GM19395 (cell line): Measurements from ENCODE around the gene KRTAP12-2.
"Not testable (repeated sequence)": the region's sequence is repeated elsewhere in the genome, so short reads cannot be mapped to it uniquely, and the experiment has no call there.

Experiments
- ATAC-seq: cut with Tn5 transposase; IDR thresholded peaks from one replicate; pipeline ENCODE4 v1.9.1; 2021; ENCODE audit warnings: mild to moderate bottlenecking, moderate library complexity; ENCODE audit not compliant: unreplicated experiment

Gene KRTAP12-2

DNA sequence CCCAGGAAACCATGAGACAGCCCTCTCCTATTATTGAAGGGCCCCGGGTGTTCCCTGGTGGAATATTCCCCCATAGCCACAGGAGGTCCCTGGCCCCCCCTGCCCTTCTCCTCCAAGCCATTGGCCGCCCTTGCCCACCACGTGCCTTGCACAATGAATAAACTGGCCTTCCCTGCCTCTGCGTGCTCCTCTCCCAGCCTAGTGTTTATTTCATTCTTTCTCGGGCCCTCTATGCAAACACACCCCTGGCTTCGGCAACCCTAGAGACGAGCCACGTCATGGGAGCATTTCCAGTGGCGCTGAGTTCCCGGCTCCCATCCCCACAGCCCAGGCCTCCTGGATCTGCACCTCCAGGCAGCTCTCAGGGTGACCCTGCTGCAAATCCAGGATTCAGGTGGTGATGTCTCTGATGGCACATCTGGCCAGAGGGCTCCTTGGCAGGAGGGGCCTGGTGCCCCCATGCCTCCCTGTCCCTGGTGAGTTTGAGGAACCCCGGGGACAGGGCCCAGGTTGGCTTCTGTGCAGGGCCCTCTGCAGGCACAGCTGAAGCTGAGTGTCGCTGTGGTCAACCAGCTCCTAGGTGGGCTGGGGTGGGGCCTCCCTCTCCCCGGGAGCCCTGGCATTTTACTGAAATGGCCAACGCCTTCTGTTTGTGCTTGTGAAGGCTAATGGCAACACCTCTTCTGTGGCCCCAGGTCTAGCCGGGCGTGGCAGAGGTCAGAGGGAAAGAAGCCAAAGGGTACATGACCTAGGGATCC, 36.4 kb upstream of the KRTAP12-2 start:
- no peak for ATAC-seq

DNA sequence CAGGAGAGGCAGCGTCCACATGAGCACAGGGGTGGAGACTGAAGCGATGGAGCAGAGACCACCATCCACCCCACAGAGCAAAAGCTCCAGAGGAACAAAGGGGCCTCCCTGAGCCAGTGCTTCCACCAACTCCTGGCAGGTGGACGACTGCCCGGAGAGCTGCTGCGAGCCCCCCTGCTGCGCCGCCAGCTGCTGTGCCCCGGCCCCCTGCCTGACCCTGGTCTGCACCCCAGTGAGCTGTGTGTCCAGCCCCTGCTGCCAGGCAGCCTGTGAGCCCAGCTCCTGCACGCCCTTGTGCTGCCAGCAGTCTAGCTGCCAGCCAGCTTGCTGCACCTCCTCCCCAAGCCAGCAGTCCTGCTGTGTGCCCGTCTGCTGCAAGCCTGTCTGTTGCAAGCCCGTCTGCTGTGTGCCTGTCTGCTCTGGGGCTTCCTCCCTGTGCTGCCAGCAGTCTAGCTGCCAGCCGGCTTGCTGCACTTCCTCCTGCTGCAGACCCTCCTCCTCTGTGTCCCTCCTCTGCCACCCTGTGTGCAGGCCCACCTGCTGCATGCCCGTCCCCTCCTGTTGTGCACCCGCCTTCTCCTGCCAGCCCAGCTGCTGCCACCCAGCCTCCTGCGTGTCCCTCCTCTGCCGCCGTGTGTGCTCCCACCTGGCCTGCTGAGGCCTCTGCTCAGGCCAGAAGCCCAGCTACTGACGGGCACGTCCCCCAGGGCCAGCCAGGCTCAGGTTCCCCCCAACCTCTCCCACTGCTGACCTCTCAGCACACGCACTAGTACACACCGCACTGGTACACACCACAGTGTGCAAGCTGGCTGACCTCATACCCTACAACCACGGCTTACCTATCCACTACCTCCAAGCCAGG, 35.6 kb upstream of the KRTAP12-2 start:
- ATAC-seq: no peak

DNA sequence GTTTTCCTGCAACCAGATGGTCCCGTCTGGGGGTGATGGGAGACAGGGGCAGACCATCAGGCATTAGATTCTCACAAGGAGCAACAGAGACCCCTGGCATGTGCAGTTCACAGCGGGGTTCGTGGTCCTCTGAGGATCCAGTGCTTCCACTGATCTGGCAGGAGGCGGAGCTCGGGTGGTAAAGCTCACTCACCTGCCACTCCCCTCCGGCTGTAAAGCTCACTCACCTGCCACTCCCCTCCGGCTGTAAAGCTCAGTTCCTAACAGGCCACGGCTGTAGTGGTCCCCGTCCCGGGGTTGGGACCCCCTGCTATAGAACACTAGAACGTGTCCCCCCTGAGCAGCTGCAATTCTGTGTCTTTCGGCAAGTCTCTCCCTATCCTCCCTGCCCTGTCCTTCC, 34.8 kb upstream of the KRTAP12-2 start:
- no peak for ATAC-seq

DNA sequence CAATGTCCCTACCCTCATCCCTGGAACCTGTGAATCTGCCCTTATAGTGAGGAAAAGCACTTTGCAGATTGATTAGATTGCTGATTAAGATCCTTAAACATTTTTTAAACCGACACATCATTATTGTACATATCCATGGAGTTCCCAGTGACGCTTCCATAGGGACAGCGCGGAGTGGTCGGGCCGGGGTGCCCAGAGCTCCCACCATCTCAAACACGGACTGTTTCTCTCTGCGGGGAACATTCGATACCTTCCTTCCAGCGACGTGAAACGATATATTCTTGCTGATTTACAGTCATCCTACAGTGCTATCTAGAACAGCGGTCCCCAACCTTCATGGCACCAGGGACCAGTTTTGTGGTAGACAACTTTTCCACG, 34.3 kb upstream of the KRTAP12-2 start:
- no peak for ATAC-seq

DNA sequence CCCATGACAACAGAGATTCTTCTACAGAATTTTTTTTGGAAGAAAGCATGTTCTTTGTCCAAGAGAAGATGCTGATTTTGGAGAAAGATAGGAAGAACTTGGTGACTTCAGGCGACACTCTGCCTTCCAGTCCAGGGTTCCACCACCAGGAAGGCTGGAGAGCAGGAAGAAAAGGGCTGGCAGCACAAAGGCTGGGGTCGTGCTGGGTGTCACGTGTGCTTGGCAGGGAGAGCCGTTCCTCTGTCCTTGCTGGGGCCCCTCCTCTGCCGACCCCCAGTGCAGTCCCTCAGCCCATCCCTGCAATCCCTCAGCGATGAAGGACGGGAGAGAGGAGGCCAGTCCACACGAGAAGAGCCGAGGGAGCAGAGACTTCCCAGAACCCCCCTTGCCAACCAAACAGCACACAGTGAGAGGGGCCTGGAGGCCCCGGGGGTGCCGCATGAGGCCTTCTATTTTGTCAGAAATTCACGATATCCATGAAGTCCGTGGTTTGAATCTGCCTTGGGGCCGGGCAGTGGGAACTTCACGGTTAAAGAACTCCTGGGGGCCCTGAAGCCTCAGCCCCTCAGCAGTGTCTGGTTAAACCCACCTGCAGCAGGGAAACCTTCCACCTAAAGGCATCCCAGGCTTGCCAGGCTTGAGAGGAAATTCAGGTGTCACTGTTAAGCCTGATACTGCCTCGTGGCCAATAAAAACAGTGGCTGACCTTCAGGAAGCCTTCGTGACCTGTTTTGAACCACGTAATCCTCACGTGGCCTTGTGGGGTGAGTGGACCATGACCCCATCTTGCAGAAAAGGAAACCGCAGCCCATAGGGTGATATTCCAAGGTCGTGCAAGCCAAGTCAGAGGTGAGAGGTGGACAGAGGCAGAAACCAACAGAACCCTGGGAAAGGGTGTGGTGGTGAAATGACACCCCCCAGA, 33.6 kb upstream of the KRTAP12-2 start:
- ATAC-seq: no peak

DNA sequence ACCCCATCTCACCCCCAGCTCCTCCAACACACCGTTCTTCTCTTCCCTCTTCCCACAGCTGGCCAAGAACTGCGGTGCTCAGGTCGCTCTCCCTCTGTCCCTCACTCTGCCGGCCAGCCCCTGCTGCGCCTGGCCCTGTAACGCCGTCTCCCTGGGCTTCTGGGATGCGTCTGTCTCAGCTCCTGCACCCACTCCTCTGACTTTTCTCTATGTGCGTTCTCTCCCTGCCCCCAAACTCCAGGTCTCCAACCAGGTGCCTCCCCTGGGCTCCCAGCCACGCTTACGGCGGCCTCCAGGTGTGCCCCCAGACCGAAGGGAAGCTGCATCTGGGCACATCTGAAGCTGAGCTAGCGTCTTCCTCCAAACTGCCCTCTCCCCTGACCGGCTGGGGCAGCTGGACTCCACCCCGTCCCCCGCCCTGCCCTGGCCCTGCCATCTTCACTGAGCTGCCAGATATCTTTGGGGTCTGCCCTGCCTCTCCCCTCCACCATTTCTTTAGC, 32.8 kb upstream of the KRTAP12-2 start:
- no peak for ATAC-seq

DNA sequence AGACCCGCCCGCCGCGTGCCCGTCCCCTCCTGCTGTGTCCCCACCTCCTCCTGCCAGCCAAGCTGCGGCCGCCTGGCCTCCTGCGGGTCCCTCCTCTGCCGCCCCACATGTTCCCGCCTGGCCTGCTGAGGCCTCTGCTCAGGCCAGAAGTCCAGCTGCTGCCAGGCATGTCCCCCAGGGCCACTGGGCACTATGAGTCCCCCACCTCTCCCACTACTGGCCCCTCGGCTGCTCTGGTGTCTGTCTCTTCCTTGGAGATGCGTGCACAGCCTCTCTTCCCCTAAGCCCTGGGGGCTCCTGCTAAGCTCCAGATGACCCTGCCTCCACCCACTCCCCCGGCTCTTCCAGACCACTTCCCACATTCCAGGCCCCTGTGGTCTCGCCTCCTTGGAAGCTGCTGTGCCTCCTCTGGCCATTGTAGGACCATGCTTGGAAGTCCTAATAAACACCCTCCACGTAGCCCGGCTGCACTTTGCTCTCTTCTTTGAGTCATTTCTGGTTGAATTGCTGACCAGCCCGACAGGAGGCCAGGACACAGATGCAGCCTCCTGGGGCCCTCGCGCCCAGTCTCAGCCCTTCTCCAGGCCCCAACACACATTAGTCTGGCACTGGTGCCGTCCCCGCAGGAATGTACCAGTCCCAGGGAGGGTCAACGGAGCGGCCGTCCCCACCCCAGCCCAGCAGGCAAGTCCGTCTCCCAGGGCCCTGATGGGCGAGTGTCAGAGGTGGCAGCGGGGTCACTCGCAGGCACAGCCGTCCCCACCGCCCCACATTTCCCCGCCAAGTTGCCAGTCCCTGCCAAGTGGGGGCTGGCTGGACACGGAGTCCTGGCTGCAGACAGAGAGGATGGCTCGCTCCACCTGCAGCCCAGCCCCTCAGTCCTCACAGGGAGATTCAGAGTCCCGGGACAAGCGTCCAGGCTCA, 31.3 kb upstream of the KRTAP12-2 start:
- ATAC-seq: no peak

DNA sequence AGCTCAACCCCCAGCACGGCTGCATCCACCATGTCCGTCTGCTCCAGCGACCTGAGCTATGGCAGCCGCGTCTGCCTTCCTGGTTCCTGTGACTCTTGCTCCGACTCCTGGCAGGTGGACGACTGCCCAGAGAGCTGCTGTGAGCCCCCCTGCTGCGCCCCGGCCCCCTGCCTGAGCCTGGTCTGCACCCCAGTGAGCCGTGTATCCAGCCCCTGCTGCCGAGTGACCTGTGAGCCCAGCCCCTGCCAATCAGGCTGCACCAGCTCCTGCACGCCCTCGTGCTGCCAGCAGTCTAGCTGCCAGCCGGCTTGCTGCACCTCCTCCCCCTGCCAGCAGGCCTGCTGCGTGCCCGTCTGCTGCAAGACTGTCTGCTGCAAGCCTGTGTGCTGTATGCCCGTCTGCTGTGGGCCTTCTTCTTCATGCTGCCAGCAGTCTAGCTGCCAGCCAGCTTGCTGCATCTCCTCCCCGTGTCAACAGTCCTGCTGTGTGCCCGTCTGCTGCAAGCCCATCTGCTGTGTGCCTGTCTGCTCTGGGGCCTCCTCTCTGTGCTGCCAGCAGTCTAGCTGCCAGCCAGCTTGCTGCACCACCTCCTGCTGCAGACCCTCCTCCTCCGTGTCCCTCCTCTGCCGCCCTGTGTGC, 30.6 kb upstream of the KRTAP12-2 start, which contains the start of gene KRTAP10-12:
KRTAP10-12 (plus strand) TSS at position 1 of the 639 bp plus-strand sequence; CDS start at position 31, 30 bp downstream.
- ATAC-seq: not testable (repeated sequence)

DNA sequence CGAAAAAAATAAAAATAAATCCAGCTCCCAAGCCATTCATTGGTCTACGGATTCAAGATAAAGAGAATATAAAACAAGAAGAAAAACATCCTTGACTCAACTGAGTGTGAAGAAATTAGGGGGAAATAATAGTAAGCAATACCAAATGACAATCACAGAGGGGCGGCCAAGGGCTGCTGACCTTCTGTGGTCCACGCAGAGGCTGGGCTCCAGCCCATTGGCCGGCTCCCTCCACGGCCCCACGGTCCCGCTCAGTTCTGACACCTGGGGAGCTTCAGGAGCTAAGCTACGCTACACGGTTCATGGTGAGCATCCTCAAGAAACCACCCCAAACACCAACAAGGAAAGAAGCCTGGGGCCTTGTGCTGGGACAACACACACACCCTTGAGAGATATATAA, 29.8 kb upstream of the KRTAP12-2 start:
- ATAC-seq: no peak

DNA sequence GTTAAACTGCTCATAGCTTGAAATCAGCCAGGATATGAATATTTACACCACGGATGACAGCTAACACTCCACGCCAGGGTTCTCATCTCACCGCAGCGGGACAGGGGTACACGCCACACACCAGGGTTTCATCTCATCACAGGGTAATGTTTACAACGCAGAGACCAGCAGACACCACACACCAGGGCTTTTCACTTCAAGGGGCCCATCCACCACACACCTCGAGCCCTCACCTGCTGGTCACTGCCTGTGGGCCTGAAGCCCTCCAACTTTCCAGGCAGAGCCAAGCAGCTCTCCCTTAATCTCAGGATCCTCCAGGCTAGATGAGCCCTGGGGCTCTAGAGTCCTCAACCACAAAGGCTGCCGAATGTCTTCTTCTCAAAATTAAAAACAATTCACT, 28.9 kb upstream of the KRTAP12-2 start:
- ATAC-seq: no peak

DNA sequence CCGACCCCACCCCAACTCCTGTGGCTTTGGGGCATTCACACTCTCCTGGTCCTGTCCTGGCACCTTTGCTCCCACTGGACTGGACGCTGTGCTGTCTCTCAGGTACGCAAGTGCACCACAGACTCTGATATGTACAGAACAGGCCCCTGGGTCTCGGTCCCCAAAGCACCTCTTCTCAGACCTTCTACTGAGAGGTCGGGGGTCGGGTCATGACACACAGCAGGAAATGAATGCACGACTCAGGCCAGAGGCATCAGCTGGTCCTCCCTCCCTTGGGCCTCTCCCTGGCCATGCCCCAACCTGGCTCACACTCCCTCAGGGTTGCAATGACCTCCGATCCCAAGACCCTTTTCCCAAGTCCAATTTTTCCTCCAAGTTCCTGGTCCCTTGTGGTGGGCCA, 28.5 kb upstream of the KRTAP12-2 start:
- ATAC-seq: no peak

DNA sequence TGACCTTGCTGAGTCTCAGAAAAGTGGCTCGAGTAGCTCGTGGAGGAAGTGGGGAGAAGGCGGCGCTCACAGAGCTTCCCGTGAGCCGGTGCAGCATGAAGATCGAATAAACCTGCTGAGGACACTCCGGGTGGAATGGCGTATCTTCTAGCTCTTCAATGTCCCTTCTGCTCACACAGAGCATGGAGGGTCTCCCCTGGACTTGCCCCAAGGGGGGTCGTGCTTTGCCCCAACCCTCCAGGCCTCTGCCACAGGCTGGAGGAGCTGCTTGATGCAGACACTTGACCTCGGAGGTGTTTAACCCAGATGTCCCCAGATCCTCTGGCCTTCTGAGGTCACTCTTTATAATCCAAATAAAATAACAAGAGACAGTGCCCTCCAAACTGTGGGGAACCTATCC, 28.0 kb upstream of the KRTAP12-2 start:
- no peak for ATAC-seq

DNA sequence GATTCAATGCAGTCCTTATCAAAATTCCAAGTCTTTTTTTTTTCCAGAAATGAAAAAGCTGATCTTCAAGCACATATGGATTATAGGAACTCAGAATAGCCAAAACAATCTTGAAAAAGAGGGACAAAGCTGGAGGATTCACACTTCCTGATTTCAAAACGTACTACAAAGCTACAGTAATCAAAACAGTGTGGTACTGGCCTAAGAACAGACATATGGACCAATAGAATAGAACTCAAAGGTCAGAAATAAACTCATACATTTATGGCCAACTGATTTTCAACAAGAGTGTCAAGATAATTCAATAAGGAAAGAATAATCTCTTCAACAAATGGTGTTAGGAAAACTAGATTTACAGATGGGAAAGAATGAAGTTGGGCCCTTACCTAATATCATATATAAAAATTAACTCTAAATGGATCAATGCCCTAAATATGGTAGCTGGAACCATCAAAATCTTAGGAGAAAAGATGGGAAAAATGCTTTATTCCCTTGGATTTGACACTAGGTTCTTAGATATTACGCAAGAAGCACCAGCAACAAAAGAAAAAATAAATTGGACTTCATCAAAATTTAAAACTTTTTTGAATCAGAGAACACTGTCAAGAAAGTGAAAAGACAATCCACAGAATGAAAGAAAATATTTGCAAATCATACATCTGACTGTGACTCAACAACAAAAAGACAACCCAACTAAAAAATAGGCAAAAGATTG, 26.2 kb upstream of the KRTAP12-2 start:
- no peak for ATAC-seq

DNA sequence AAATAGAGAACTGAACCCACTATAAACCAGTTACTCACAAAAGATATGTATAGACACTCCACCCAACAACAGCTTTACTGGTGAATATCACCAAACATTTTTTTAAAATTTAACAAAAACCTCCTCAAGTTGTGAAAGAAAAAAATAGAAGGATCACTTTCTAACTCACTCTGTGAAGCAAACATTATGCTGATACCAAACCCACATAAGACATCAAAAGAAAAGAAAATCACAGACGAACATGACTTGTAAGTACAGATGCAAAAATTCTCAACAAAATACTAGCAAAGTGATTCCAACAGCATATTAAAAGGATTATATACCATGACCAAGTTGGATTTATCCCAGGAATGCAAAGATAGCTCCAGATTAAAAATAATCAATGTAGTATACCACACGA, 25.0 kb upstream of the KRTAP12-2 start:
- ATAC-seq: no peak

DNA sequence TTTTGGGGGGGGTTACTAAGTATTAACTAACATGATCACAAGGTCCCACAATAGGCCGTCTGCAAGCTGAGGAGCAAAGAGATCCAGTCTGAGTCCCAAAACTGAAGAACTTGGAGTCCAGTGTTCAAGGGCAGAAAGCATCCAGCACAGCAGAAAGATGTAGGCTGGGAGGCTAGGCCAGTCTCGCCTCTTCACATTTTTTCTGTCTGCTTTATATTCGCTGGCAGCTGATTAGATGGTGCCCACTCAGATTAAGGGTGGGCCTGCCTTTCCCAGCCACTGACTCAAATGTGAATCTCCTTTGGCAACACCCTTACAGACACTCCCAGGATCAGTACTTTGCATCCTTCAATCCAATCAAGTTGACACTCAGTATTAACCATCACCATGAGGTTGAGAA, 23.0 kb upstream of the KRTAP12-2 start:
- not testable (repeated sequence) for ATAC-seq

DNA sequence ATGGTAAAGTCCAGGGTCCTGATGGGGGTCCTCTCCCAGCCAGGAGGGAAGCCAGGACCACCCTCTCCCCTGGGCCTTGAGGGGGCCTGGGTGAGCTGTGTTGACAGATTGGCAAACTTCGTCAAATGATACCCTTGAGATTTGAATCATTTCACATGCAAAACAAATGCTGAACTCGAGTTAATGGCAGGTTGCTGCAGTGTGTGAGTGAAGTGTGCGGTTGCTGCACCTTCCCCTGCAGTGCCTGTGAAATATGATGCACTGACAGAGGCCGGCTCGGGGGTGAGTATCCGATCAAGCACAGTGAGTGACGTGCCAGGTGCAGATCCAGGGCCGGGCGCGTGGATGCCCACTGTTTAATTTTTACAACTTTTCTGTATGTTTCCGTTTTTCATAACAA, 20.9 kb upstream of the KRTAP12-2 start:
- no peak for ATAC-seq

DNA sequence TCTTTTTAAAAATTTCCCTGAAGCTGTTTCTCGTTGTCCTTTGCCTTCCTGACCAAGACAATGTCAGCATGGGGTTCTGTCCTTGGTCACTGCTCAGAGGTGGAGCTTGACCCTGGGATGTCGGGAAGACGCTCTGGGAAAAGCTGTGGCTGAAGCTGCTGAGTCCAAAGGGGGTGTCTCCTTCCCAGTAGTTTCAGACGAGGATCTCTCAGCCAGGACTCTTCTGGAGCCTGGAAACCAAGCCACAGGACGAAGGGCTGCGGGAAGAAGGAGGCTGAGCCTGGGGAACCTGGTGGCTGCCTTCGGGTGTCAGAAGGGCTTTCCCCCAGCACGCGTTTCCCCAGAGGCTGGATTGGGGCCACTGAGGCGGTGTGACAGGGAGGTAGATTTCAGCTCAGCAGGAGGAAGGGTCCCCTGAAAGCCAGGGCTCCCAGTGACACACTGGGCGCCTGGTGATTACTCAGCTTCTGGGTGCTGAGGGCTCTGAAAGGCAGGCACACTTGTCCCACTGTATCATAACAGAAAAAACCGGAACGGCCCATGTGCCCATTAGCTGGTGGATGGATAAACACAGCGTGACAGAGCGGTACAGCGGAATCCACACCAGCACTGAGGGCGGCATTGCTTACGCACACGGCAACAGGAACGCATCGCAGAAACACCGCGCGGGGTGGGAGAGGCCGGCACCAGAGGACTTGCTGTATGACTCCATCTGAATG, 20.3 kb upstream of the KRTAP12-2 start:
- ATAC-seq: no peak
